Kidney (tissue), 14 donors: Measurements from ENCODE around the gene CACNB2. TPM values are rescaled to one million over a fixed set of nuclear protein-coding genes. Genes with fewer than 3 reads are reported as not detected.

ENCODE experiments used
- DNase-seq, 5 donors: peaks; one replicate each; pipeline ENCODE4 v3.0.0-alpha.2; 2013 to 2020
- FAIRE-seq: peaks from 2 replicates; lab custom pipeline; 2012; peaks lifted over from hg19 to GRCh38; lab: Jason Lieb, UNC
- H3K27ac ChIP-seq, 2 donors: one replicate each; pipeline ENCODE4 v1.7.0; 2013; ENCODE audit warnings: low read depth in 2 of 2, low read length in 2 of 2, inconsistent platforms in 1 of 2
- H3K27me3 ChIP-seq: one replicate; pipeline ENCODE4 v1.7.1; 2013; ENCODE audit warnings: low read length, inconsistent platforms; ENCODE audit not compliant: control insufficient read depth, insufficient read depth
- H3K36me3 ChIP-seq, 3 donors: one replicate each; pipeline versions ENCODE4 v1.7.0 to v1.7.1; 2013; ENCODE audit warnings: low read length in 3 of 3, control low read depth in 1 of 3, inconsistent platforms in 1 of 3; ENCODE audit not compliant: insufficient read depth in 3 of 3, control insufficient read depth in 2 of 3
- H3K4me1 ChIP-seq, 3 donors: one replicate each; pipeline versions ENCODE4 v1.7.0 to v1.7.1; 2013; ENCODE audit warnings: low read length in 3 of 3, inconsistent platforms in 1 of 3, low read depth in 1 of 3; ENCODE audit not compliant: control insufficient read depth in 2 of 3, insufficient read depth in 2 of 3
- H3K4me3 ChIP-seq, 3 donors: one replicate each; pipeline versions ENCODE4 v1.7.0 to v1.8.1; 2013; ENCODE audit warnings: low read length in 3 of 3, control low read depth in 1 of 3, inconsistent platforms in 1 of 3
- H3K9ac ChIP-seq, 3 donors: one replicate each; pipeline versions ENCODE4 v1.7.0 to v1.7.1; 2013; ENCODE audit warnings: low read length in 3 of 3, control low read depth in 1 of 3, inconsistent platforms in 1 of 3
- H3K9me3 ChIP-seq, 3 donors: one replicate each; pipeline versions ENCODE4 v1.7.0 to v1.7.1; 2013; ENCODE audit warnings: low read length in 3 of 3, control low read depth in 1 of 3, inconsistent platforms in 1 of 3; ENCODE audit not compliant: control insufficient read depth in 2 of 3, insufficient read depth in 1 of 3
- CTCF ChIP-seq: IDR thresholded peaks from 3 replicates; pipeline ENCODE4 v1.5.1; 2012; ENCODE audit warnings: mild to moderate bottlenecking, moderate library complexity, borderline replicate concordance; ENCODE audit not compliant: insufficient read depth; ENCODE audit errors: extremely low read depth
- intact Hi-C: fragments of 100-400 bp; cut with DNase I; formaldehyde crosslinking; loops from one replicate; pipeline ENCODE4 v1.11.1; 2022
- polyA plus RNA-seq: library from polyadenylated mRNA; stranded (reverse); fragments of 350-450 nt; fragmentation: Illumina TruSeq; extraction: RNeasy Lipid Tissue Mini Kit (QIAGEN cat#74804); gene quantifications from one replicate; pipeline ENCODE4 v1.2.3, GENCODE V29; 2014; ENCODE audit warnings: low read depth, low replicate concordance; ENCODE audit not compliant: insufficient read depth
- total RNA-seq: library from RNA; stranded (reverse); fragmentation: NEBNext Ultra II Directional; extraction: Animal tissue kit (Norgen Biotek cat#: 25700); gene quantifications from one replicate; pipeline ENCODE4 v1.2.1, GENCODE V29; 2021
- donor health status: control.
- donor health status: control.
- donor health status: control.
- donor health status: control.
- donor health status: control.
- donor health status: DM: yes; HTN: yes; CAD: no.
- donor health status: Normal renal cell carcinoma (clear cell type).

CACNB2 gene
- total and polyA plus RNA-seq, 2 donors from 2014 or later: 2.8 TPM

GRCh38 chr10:18516851-18517250 lies 376.6 kb downstream of the CACNB2 start:
- Histone ChIP-seq H3K4me1 (no peaks in the 10 kb centered on the region), H3K36me3 (peaks cover 0 to 4% (median 0%) of the 10 kb centered on the region in 3 donors), H3K9me3 (no peaks in the 10 kb centered on the region), H3K27ac (no peak overlapping the region), H3K4me3 (no peak overlapping the region), H3K27me3 (no peaks in the 10 kb centered on the region), H3K9ac (no peak overlapping the region)
- intact Hi-C loops: no loop called here
- FAIRE-seq: no peak
- no peak for DNase-seq
- no peak for TF ChIP-seq CTCF

GRCh38 chr10:18523025-18523424 lies 382.8 kb downstream of the CACNB2 start:
- Histone ChIP-seq H3K9ac (no peak overlapping the region), H3K4me3 (no peak overlapping the region), H3K36me3 (peaks cover 0 to 10% (median 0%) of the 10 kb centered on the region in 3 donors), H3K9me3 (no peaks in the 10 kb centered on the region), H3K4me1 (no peaks in the 10 kb centered on the region), H3K27ac (no peak overlapping the region), H3K27me3 (no peaks in the 10 kb centered on the region)
- TF ChIP-seq CTCF: no peak
- FAIRE-seq: no peak
- DNase-seq: peak in 2 of 5 donors; percentile 24 to 36
- intact Hi-C loops: no loop called here

GRCh38 chr10:18523858-18524257 lies 383.6 kb downstream of the CACNB2 start:
- Histone ChIP-seq H3K27ac (no peak overlapping the region), H3K27me3 (no peaks in the 10 kb centered on the region), H3K36me3 (peaks cover 0 to 10% (median 0%) of the 10 kb centered on the region in 3 donors), H3K9ac (no peak overlapping the region), H3K9me3 (no peaks in the 10 kb centered on the region), H3K4me3 (no peak overlapping the region), H3K4me1 (no peaks in the 10 kb centered on the region)
- no peak for FAIRE-seq
- intact Hi-C loops: no loop called here
- peak in 2 of 5 donors; percentile 10 to 32 for DNase-seq
- no peak for TF ChIP-seq CTCF

- H3K4me1 ChIP-seq: no peaks in the 10 kb centered on the region
- TF ChIP-seq CTCF: no peak
- H3K9ac ChIP-seq: no peak overlapping the region
- H3K27ac ChIP-seq: no peak overlapping the region
- H3K36me3 ChIP-seq: peaks cover 0 to 6% (median 2%) of the 10 kb centered on the region in 3 donors
- DNase-seq (peak in 3 of 5 donors; percentile 23 to 67 (median 47)), FAIRE-seq (no peak)
- no peak overlapping the region for H3K4me3 ChIP-seq
- H3K9me3 ChIP-seq: no peaks in the 10 kb centered on the region
- no peaks in the 10 kb centered on the region for H3K27me3 ChIP-seq
- intact Hi-C loops: no loop called here
These were observed 387.5 kb downstream of the CACNB2 start for GRCh38 chr10:18527687-18528086.
